ENCODE results near the gene NDUFS6.
A peak's percentile ranks its signal among the peaks of the same experiment; 100 is the strongest.
"Not testable (repeated sequence)": the region's sequence is repeated elsewhere in the genome, so short reads cannot be mapped to it uniquely, and the experiment has no call there.

NDUFS6 gene

GRCh38 chr5:1799602-1800471 is 1.4 kb upstream of the NDUFS6 start, which contains the start of gene MRPL36:
Gene MRPL36 (minus strand): TSS chr5:1799837. CDS start chr5:1798935, 902 bp downstream.
- DNase-seq: peak; percentile 89

DNA sequence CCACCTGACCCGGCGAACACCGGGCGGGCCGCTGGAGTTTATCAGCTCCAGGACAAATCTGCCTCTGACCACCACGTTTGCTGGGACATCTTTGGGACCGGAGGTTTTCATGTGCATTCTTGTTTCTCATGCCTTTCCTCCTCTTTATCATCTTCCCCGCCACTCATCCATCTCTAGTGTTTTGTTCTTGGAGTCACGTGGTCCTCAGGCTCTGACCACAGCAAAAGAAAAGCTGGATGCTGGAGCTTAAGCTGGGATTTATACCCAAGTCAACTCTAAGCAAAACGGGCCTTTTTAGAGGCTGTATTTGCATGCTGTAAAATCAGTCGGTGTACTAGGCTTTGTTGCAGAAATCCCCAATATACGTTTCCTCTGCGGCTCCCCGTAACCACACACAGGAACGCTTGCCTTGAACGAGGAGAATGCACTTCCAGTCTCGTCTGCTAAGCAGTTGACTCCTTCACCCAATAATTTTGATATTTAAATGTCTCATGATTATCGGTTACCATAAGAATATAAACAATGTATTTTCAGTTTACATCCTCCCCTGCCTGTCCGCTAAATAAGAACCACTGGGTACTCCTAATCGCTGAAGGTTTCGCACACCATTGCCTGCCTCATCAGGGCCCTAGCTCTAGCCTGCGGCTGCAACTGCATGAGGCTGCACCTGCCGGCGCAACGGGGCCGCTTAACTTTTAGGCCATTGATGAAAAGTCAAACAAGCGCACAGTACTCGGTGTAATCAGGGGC is 560 bp upstream of the NDUFS6 start:
- peak; percentile 66 for DNase-seq

GRCh38 chr5:1801967-1802295 is 724 bp downstream of the NDUFS6 start:
- no peak for DNase-seq

DNA sequence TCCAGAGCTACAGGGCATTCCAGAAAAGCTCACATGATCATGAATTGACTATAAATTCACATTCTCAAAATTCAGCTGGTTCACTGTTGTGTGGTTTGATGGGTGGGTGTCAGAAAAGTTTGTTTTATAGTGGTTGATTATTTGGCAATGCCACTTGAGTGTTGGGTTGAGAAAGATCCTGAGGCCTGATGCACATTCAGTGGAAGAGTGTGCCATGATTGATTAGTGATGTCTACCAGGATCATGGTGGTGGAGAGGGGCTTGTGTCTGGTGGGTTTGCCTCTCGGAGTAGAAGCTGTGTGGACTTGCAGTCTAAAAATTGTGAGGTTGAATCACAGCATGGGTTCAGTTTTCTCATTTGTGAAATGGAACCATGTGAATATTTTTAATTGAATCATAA is 2.0 kb downstream of the NDUFS6 start:
- DNase-seq: no peak

- no peak for DNase-seq
Observed at GRCh38 chr5:1804001-1804690, 2.9 kb downstream of the NDUFS6 start.

GRCh38 chr5:1805326-1805725 is 4.1 kb downstream of the NDUFS6 start:
- DNase-seq: no peak

DNA sequence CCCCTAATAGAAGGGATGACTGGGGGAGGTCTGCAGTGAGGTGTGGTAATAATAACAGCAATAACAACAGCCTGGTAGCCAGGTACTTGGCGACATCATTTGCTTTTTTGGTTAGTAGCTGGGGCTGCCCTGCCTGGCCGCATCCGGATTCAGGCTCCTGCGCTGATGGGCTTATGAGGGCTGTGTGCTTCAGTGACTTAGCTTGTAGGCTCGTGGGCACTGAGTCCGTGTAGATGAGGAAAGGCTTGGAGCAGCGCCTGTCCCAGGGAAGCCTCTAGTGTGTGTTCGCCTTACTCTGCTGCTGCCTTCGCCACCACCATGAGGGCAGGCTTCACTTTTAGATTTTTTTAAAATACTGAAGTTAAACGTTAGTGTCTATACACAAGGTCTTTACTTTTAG is 4.5 kb downstream of the NDUFS6 start:
- DNase-seq: no peak

- DNase-seq: no peak
Observed at GRCh38 chr5:1806199-1806598, 5.0 kb downstream of the NDUFS6 start.

DNA sequence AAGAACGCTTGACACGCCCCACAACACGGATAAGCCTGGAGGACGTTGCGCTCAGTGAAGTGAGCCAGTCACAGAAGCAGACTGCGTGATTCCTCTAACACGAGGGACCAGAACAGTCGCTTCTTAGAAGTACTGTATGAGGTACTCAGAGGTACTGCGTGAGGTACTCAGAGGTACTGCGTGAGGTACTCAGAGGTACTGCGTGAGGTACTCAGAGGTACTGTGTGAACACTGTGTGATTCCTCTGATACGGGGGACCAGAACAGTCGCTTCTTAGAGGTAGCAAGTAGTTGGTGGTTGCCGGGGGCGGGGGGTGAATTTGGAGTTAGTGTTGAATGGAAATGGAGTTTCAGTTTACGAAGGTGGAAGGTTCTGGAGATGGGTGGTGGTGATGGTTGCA is 5.8 kb downstream of the NDUFS6 start:
- DNase-seq: no peak

DNA sequence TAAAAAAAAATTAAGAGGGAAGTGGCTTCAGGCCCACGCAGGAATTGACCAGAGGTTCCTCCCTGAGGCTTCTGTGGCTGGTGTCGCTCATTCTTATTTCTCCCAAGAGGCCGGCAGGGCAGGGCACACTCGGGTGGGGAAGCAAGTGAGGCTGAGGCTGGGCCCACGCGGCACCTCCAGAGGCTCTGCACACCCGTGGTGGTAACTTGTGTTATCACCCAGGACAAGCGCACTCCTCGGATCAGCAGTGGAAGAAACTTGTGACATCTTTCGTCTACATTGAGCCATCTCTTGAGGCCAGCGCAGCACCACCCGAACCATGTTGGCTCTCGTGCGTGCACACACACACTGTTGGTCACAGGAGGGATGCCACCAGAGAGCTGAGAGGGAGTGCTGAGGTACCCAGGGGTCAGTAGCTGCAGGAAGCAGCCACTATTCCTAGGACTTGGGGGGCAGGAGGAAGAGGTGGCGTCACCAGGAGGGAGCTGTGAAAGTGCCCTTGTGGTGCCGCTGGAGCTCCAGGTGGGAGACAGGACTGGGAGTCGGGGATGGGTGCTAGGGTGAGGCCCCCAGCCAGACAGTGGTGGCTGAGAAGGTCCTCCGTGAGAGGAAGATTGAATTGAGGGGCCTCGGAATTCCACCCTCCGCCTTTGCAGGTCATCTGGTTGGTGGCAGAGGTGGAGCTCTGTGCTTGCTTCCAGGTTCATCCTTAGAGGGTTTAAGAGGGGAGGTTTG is 6.4 kb downstream of the NDUFS6 start:
- no peak for DNase-seq

DNA sequence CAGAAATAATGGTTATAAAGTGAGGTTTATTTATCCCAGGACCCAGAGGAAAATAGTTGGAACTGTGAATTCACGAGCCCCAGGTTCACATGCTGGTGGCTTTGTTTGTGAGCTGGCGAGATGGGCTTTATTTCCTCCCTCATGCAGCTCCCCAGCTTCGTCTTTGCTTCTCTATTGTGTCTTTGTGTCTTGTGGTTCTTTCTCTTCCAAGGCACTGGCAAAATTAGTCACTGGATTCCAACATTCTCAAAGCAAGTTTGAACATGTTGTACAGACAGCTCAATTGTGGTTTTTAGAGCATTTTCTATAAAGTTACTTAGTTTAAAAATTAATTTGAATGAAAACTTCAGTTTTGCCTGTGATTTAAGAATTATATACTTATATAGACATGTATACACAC is 7.2 kb downstream of the NDUFS6 start:
- DNase-seq: no peak

DNA sequence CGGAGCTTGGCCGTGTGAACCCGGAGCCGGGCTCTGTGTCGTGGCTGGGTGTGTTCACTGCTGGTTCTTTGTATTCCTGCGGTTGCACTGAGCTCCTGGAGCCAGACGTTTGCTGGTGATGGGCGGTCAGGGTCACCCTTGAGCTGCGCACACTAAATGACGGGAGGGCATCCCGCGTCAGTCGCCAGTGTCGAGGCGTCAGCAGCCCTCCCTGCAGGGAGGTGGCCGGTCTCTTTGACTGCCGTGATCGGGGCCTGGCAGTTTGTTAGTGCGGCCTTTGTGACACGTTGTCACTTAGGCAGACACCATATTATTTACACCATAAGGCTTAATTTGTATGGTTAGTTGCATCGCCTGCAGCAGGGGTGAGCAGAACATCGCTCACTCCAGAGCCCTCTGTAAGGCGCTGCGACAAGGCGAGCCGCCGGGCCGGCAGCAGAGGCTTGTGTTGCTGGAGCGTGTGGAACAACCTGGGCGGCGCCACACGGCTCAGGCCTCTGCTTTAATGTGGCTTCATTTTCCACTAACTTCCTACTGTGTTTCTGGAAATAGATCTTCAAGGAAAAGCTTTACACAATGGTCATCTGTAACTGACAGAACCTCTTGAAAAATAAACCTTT is 8.3 kb downstream of the NDUFS6 start:
- DNase-seq: no peak

DNA sequence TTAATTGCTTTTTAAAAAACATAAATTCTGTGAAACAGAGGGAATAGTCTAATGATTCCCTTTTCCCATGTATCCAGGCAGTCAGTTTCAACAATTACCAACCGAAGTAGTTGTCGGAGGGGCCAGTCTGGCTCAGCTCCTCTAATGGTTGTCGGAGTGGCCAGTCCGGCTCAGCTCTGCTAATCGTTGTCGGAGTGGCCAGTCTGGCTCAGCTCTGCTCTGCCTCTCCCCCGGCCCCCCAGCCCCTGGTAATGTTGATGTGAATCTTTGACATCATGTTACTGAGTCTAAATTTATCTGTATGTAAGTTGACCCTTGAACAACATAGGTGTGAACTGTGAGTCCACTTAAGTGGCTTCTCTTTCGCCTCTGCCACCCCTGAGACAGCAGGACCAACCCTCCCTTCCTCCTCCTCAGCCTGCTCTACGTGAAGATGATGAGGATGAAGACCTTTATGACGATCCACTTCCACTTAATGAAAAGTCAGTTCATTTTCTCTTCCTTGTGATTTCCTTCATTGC is 9.4 kb downstream of the NDUFS6 start:
- no peak for DNase-seq

DNA sequence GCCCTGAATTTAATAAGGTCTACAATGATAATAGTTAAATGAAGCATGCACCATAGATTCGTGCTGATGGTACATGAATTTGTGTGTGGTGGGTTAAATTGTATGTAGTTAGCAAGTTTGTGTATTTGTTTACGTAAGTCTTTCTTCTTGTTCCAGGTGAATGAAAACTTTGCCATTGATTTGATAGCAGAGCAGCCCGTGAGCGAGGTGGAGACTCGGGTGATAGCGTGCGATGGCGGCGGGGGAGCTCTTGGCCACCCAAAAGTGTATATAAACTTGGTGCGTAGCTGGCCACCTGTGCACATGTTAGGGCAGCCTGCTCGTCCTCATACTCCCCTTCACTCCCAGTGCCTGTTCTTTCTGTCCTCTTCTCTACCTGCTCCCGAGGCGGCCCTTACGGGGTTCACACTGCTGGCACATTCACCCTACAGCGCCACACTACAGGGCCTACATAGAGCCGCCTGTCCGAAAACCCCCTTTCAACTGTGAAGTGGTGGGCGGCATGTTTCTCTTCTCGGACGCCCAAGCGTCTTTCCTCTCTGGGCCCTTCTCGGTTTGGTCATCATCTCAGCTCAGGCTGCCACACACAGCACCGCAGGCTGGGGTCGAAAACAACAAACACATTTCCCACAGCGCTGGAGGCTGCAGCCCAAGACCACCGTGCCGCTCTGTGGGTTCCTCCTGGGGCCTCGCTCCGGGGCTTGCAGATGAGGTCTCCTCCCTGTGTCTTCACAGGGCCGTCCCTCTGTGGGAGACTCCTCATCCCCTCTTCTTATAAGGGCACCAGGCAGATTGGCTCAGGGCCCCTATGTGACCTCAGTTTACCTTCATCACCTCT is 13.2 kb downstream of the NDUFS6 start:
- DNase-seq: no peak

GRCh38 chr5:1815071-1815786 is 14.0 kb downstream of the NDUFS6 start:
- no peak for DNase-seq

DNA sequence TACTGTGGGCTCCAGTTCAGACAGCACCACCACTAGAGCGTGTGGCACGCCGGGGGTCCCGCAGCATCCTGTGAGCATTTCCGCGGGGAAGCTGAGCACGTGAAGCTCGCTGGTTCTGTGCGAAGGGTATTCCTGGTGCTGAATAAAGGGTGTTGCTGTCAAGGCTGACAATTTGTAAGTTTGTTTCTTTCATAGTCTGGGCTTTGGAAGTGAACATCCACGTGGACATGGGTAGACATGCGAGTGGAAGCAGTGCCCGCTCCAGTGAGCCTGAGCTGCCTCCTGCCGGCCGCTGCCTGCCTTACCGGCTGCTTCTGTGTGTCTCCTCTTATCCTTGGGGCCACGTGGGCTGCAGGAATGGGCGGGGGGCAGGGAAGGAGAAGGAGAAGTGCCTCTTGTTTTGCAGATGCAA is 14.7 kb downstream of the NDUFS6 start:
- no peak for DNase-seq

GRCh38 chr5:1816495-1817089 is 15.4 kb downstream of the NDUFS6 start:
- DNase-seq: not testable (repeated sequence)

DNA sequence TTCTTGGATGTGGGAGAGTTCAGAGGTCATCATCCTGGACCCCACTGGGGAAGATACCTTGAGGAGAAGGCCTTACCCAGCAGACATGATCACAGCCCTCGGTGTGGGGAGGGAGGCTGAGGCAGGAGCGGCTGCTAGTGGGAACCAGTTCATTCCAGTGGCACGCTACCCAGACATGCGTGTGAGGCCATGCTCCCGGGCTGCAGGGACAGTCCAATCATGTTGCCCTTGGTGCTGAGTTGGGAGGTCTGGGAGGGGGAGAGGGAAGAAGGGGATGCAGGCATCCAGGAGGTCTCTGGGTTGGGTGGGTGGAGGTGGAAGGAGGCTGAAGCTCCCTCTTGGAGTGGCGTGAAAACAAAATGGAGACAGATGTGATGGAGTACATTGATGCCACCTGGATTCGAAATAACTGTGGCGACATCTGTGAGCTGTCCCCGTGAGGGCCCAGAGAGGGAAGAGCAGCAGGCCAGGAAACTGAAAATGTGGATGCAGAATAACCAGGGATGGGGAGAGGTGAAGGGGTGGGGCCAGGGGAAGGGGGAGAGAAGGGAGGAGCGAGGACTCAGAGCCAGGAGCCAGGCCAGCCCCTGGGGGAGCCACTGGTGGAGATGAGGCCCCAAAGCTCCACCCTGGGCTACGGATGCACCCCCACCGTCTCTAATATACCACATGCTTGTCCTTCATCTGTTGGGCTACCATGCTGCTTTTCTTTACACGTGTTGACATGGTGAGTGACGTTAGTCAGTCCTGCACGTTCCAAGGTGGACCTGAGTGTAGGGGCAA is 16.2 kb downstream of the NDUFS6 start:
- no peak for DNase-seq

- DNase-seq: no peak
Observed at GRCh38 chr5:1818784-1819183, 17.6 kb downstream of the NDUFS6 start.

Data from DMS153 (cell line).